ENCODE measurements around the gene THSD4.

- TF ChIP-seq CTCF (IDR thresholded peaks at IDR 0.05) (no peak), POLR2A (IDR thresholded peaks at IDR 0.05) (no peak)
These were observed 137.4 kb downstream of the THSD4 start for GRCh38 chr15:71252740-71253047.
